ENCODE measurements around the gene PDE5A. TPM values are rescaled to one million over a fixed set of nuclear protein-coding genes. Genes with fewer than 3 reads are reported as not detected.

The PDE5A gene
- total RNA-seq, 3 donors from 2014 or later = 7.5 to 49.8 (median 21.6) TPM

DNA sequence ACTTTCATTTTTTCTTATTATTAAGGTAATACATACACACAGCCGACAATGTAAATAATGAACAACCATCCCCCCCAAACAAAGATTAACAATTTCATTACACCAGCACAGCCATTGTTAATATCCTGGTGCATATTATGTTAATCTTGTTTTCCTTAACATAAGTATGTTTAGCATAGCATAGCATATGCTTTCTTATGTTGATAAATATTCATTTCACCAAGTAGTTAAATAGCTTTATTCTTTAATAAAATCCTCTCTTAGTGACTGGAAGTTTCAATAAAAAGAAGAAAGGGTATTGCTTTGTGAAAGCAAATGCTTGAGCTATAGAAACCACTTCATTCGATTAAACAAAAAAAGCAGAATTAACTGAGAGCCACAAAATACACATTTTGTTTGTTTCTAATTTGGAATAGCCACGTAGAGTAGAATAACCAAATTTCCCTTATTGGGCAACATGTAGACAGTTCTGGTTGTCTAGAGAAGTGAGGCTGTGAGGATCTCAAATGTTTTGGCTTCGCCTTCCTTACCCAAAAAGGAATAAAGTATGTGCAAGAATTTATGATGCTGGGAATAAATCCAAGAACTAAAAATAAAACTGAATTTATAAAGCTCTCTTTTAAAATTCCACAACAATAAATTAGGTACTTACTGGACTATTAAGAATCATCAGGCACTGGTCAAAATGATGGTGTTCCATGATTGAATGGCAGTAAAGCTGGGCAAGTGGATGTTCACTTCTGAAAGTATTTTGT, 118.0 kb downstream of the PDE5A start:
- no peaks in the 10 kb centered on the region for H3K9me3 ChIP-seq
- no peaks in the 10 kb centered on the region for H3K27me3 ChIP-seq
- H3K36me3 ChIP-seq = no peaks in the 10 kb centered on the region
- TF ChIP-seq POLR2A (IDR thresholded peaks at IDR 0.05) (no peak), POLR2AphosphoS5 (IDR thresholded peaks at IDR 0.05) (no peak)
- TF ChIP-seq, protein P1, sequence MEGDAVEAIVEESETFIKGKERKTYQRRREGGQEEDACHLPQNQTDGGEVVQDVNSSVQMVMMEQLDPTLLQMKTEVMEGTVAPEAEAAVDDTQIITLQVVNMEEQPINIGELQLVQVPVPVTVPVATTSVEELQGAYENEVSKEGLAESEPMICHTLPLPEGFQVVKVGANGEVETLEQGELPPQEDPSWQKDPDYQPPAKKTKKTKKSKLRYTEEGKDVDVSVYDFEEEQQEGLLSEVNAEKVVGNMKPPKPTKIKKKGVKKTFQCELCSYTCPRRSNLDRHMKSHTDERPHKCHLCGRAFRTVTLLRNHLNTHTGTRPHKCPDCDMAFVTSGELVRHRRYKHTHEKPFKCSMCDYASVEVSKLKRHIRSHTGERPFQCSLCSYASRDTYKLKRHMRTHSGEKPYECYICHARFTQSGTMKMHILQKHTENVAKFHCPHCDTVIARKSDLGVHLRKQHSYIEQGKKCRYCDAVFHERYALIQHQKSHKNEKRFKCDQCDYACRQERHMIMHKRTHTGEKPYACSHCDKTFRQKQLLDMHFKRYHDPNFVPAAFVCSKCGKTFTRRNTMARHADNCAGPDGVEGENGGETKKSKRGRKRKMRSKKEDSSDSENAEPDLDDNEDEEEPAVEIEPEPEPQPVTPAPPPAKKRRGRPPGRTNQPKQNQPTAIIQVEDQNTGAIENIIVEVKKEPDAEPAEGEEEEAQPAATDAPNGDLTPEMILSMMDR (IDR thresholded peaks at IDR 0.05) = no peak
- H3K4me3 ChIP-seq = no peak overlapping the region
- intact Hi-C loops (cut with DNase I; ENCODE audit: low total_unique reads) = no loop called here
- DNase-seq (ENCODE audit: low spot score in 2 of 2) = no peak
- no peak overlapping the region for H3K27ac ChIP-seq
- H3K4me1 ChIP-seq = no peaks in the 10 kb centered on the region

DNA sequence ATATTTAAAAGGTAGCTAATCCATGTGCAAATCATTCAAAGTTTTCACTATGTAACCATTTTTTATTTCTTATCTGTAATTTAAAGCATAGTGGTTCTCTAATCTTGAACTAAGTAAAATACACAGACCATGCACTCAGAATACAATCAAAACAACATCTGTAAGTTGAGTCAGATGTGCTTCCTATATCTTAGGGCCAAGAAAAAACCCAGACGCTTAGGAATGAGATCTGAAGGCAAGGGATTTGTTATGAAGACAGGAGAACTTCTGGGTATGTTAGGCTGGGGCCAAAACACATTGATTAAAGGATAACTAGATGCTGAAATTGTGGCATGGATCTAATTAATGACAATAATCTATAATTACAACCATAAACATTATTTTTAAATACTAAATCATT, 120.3 kb downstream of the PDE5A start:
- H3K27me3 ChIP-seq = no peaks in the 10 kb centered on the region
- no peaks in the 10 kb centered on the region for H3K4me1 ChIP-seq
- H3K9me3 ChIP-seq = no peaks in the 10 kb centered on the region
- H3K36me3 ChIP-seq = no peaks in the 10 kb centered on the region
- no peak overlapping the region for H3K27ac ChIP-seq
- DNase-seq (ENCODE audit: low spot score in 2 of 2) = no peak
- H3K4me3 ChIP-seq = no peak overlapping the region
- intact Hi-C loops (cut with DNase I; ENCODE audit: low total_unique reads) = no loop called here
- TF ChIP-seq POLR2AphosphoS5 (IDR thresholded peaks at IDR 0.05) = no peak
- TF ChIP-seq, protein P1 (IDR thresholded peaks at IDR 0.05) = no peak

DNA sequence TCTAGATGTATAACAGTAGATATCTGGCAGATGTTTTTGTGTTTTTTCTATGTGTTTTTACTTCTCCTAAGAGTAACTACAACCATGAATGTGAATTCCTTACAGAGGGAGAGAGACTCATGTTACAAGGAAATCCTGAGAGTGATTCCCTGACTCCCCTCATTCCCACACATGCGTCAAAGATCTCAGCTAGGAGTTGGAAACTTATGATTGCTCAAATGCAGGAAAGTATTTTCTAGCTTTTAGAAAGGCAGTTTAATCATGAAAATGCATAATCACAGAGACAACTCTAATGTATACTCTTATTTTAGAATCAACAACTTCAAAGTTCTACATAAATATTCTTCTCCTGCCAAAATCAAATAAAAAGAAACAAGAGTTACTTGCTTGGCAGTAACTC, 121.8 kb downstream of the PDE5A start:
- no peak for DNase-seq (ENCODE audit: low spot score in 2 of 2)
- no peaks in the 10 kb centered on the region for H3K36me3 ChIP-seq
- no peaks in the 10 kb centered on the region for H3K27me3 ChIP-seq
- H3K4me3 ChIP-seq = no peak overlapping the region
- H3K27ac ChIP-seq = no peak overlapping the region
- no peak for TF ChIP-seq POLR2AphosphoS5 (IDR thresholded peaks at IDR 0.05)
- no peak for TF ChIP-seq POLR2A (IDR thresholded peaks at IDR 0.05)
- TF ChIP-seq, protein P1 (IDR thresholded peaks at IDR 0.05) = no peak
- intact Hi-C loops (cut with DNase I; ENCODE audit: low total_unique reads) = no loop called here
- H3K9me3 ChIP-seq = no peaks in the 10 kb centered on the region
- H3K4me1 ChIP-seq = no peaks in the 10 kb centered on the region

DNA sequence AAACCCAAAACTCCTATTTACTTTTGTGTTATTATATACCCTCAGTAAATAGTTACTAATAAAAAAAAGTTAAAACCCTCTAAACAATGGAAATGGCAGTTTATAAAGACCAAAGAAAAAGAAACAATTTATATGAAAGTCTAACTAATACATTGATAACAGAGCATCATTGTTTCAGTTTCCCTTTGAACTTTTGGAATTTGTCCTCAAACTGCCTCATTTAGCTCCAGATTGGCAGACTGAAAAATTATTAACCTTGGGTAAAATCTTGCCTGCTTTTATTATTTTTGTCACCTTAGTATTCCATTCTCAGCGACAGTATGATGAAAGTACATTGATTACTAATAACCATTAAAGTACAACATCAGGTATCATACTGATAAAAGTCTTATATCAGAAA, 124.0 kb downstream of the PDE5A start:
- H3K4me3 ChIP-seq = no peak overlapping the region
- no peak for DNase-seq (ENCODE audit: low spot score in 2 of 2)
- H3K36me3 ChIP-seq = no peaks in the 10 kb centered on the region
- H3K27ac ChIP-seq = no peak overlapping the region
- no peaks in the 10 kb centered on the region for H3K27me3 ChIP-seq
- intact Hi-C loops (cut with DNase I; ENCODE audit: low total_unique reads) = no loop called here
- H3K9me3 ChIP-seq = no peaks in the 10 kb centered on the region
- TF ChIP-seq, protein P1 (IDR thresholded peaks at IDR 0.05) = no peak
- TF ChIP-seq POLR2AphosphoS5 (IDR thresholded peaks at IDR 0.05) = no peak
- no peak for TF ChIP-seq POLR2A (IDR thresholded peaks at IDR 0.05)
- H3K4me1 ChIP-seq = no peaks in the 10 kb centered on the region

- Histone ChIP-seq H3K36me3 (no peaks in the 10 kb centered on the region), H3K27ac (no peak overlapping the region), H3K4me3 (no peak overlapping the region), H3K9me3 (no peaks in the 10 kb centered on the region), H3K4me1 (no peaks in the 10 kb centered on the region), H3K27me3 (no peaks in the 10 kb centered on the region)
- TF ChIP-seq POLR2A (IDR thresholded peaks at IDR 0.05) = no peak
- TF ChIP-seq POLR2AphosphoS5 (IDR thresholded peaks at IDR 0.05) = no peak
- intact Hi-C loops (cut with DNase I; ENCODE audit: low total_unique reads) = no loop called here
- DNase-seq (ENCODE audit: low spot score in 2 of 2) = no peak
These were observed 126.9 kb downstream of the PDE5A start for GRCh38 chr4:119501740-119502139.
